ENCODE measurements around the gene CAMKK2. TPM values are rescaled to one million over a fixed set of nuclear protein-coding genes. Genes with fewer than 3 reads are reported as not detected.
"Not testable (repeated sequence)": the region's sequence is repeated elsewhere in the genome, so short reads cannot be mapped to it uniquely, and the experiment has no call there.

The CAMKK2 gene
- total and polyA plus RNA-seq, 4 donors, result 10.5 to 26.0 (median 20.5) TPM

DNA sequence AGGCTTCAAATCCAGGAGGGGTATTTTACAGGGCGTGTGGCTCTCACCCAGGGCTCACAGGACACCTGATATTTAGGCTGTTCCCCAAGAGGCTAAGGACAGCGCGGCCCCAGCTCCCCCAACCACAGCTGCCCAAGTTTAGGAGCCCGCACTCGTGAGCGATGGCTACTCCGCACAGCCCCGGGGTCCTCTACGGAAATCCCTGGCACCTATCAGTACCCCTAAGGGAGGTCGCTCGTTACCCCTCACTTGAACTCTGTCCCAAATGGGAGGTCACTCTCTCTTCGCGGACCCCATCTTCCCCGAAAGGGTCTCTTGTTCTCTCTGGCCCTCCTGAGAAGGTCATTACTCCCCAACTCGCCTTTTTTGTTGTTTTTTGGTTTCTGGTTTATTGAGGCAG lies 87.3 kb downstream of the CAMKK2 start (continued):
- TF ChIP-seq ATF3 (IDR thresholded peaks at IDR 0.05), result no peak
- TF ChIP-seq, protein P1, sequence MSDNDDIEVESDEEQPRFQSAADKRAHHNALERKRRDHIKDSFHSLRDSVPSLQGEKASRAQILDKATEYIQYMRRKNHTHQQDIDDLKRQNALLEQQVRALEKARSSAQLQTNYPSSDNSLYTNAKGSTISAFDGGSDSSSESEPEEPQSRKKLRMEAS (IDR thresholded peaks at IDR 0.05), result no peak

DNA sequence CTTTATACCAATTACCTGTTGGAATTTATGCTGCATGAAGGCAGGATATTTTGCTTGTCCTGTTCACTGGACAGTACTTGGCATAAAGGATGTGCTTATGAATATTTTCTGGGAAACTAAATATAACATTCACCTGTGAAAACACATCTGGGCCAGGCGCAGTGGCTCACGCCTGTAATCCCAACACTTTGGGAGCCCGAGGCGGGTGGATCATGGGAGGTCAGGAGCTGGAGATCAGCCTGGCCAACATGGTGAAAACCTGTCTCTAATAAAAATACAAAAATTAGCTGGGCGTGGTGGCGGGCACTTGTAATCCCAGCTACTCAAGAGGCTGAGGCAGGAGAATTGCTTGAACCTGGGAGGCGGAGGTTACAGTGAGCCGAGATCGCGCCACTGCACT lies 87.9 kb downstream of the CAMKK2 start:
- H3K27ac ChIP-seq (ENCODE audit: low read depth in 1 of 2, low read length in 2 of 2); DNase-seq (ENCODE audit: low spot score); H3K9me3 ChIP-seq (ENCODE audit: control insufficient read depth in 4 of 4, low read length in 3 of 4); H3K4me1 ChIP-seq (ENCODE audit: control insufficient read depth in 4 of 4, insufficient read depth in 4 of 4, low read length in 3 of 4); H3K9ac ChIP-seq (ENCODE audit: low read depth in 1 of 2, low read length in 2 of 2); H3K36me3 ChIP-seq (ENCODE audit: control insufficient read depth in 4 of 4, insufficient read depth in 3 of 4, low read depth in 1 of 4, low read length in 3 of 4); H3K27me3 ChIP-seq (ENCODE audit: control insufficient read depth in 4 of 4, insufficient read depth in 4 of 4, low read length in 3 of 4); H3K4me3 ChIP-seq (ENCODE audit: low read depth in 1 of 3, low read length in 3 of 3): not testable (repeated sequence)
- 96% methylated on average over 10 of the region's 10 CpGs for WGBS

- H3K27me3 ChIP-seq (ENCODE audit: control insufficient read depth in 4 of 4, insufficient read depth in 4 of 4, low read length in 3 of 4), result no peaks in the 10 kb centered on the region
- H3K4me3 ChIP-seq (ENCODE audit: low read depth in 1 of 3, low read length in 3 of 3), result no peak overlapping the region
- no peaks in the 10 kb centered on the region for H3K9me3 ChIP-seq (ENCODE audit: control insufficient read depth in 4 of 4, low read length in 3 of 4)
- no peaks in the 10 kb centered on the region for H3K36me3 ChIP-seq (ENCODE audit: control insufficient read depth in 4 of 4, insufficient read depth in 3 of 4, low read depth in 1 of 4, low read length in 3 of 4)
- no peak overlapping the region for H3K9ac ChIP-seq (ENCODE audit: low read depth in 1 of 2, low read length in 2 of 2)
- DNase-seq (ENCODE audit: low spot score), result no peak
- WGBS, result 89% methylated on average over 7 of the region's 7 CpGs
- no peak overlapping the region for H3K27ac ChIP-seq (ENCODE audit: low read depth in 1 of 2, low read length in 2 of 2)
- TF ChIP-seq RAD21 (IDR thresholded peaks at IDR 0.05), result no peak
- no peak for TF ChIP-seq FOXA1 (IDR thresholded peaks at IDR 0.05)
- no peak for TF ChIP-seq RXRA (IDR thresholded peaks at IDR 0.05)
- TF ChIP-seq TAF1 (conservative IDR thresholded peaks at IDR 0.05), result no peak
- TF ChIP-seq ATF3 (IDR thresholded peaks at IDR 0.05), result no peak
- no peak for TF ChIP-seq FOXA2 (IDR thresholded peaks at IDR 0.05)
- no peak for TF ChIP-seq JUND (IDR thresholded peaks at IDR 0.05)
- H3K4me1 ChIP-seq (ENCODE audit: control insufficient read depth in 4 of 4, insufficient read depth in 4 of 4, low read length in 3 of 4), result no peaks in the 10 kb centered on the region
Observed at GRCh38 chr12:121205491-121205890, 91.0 kb downstream of the CAMKK2 start.

GRCh38 chr12:121203482-121203881 lies 93.0 kb downstream of the CAMKK2 start:
- Histone ChIP-seq H3K4me3 (ENCODE audit: low read depth in 1 of 3, low read length in 3 of 3) (no peak overlapping the region), H3K9me3 (ENCODE audit: control insufficient read depth in 4 of 4, low read length in 3 of 4) (no peaks in the 10 kb centered on the region), H3K27ac (ENCODE audit: low read depth in 1 of 2, low read length in 2 of 2) (no peak overlapping the region), H3K27me3 (ENCODE audit: control insufficient read depth in 4 of 4, insufficient read depth in 4 of 4, low read length in 3 of 4) (no peaks in the 10 kb centered on the region), H3K36me3 (ENCODE audit: control insufficient read depth in 4 of 4, insufficient read depth in 3 of 4, low read depth in 1 of 4, low read length in 3 of 4) (no peaks in the 10 kb centered on the region), H3K4me1 (ENCODE audit: control insufficient read depth in 4 of 4, insufficient read depth in 4 of 4, low read length in 3 of 4) (no peaks in the 10 kb centered on the region), H3K9ac (ENCODE audit: low read depth in 1 of 2, low read length in 2 of 2) (no peak overlapping the region)
- TF ChIP-seq ATF3 (IDR thresholded peaks at IDR 0.05), result no peak
- no peak for TF ChIP-seq HNF4A (conservative IDR thresholded peaks at IDR 0.05)
- TF ChIP-seq YY1 (IDR thresholded peaks at IDR 0.05), result no peak
- TF ChIP-seq TAF1 (conservative IDR thresholded peaks at IDR 0.05), result no peak
- TF ChIP-seq, protein P2, sequence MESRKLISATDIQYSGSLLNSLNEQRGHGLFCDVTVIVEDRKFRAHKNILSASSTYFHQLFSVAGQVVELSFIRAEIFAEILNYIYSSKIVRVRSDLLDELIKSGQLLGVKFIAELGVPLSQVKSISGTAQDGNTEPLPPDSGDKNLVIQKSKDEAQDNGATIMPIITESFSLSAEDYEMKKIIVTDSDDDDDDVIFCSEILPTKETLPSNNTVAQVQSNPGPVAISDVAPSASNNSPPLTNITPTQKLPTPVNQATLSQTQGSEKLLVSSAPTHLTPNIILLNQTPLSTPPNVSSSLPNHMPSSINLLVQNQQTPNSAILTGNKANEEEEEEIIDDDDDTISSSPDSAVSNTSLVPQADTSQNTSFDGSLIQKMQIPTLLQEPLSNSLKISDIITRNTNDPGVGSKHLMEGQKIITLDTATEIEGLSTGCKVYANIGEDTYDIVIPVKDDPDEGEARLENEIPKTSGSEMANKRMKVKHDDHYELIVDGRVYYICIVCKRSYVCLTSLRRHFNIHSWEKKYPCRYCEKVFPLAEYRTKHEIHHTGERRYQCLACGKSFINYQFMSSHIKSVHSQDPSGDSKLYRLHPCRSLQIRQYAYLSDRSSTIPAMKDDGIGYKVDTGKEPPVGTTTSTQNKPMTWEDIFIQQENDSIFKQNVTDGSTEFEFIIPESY (IDR thresholded peaks at IDR 0.05), result no peak
- TF ChIP-seq, protein P3, sequence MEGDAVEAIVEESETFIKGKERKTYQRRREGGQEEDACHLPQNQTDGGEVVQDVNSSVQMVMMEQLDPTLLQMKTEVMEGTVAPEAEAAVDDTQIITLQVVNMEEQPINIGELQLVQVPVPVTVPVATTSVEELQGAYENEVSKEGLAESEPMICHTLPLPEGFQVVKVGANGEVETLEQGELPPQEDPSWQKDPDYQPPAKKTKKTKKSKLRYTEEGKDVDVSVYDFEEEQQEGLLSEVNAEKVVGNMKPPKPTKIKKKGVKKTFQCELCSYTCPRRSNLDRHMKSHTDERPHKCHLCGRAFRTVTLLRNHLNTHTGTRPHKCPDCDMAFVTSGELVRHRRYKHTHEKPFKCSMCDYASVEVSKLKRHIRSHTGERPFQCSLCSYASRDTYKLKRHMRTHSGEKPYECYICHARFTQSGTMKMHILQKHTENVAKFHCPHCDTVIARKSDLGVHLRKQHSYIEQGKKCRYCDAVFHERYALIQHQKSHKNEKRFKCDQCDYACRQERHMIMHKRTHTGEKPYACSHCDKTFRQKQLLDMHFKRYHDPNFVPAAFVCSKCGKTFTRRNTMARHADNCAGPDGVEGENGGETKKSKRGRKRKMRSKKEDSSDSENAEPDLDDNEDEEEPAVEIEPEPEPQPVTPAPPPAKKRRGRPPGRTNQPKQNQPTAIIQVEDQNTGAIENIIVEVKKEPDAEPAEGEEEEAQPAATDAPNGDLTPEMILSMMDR (IDR thresholded peaks at IDR 0.05; ENCODE audit: low read depth, low read length, missing input control), result no peak
- TF ChIP-seq NR2F2 (IDR thresholded peaks at IDR 0.05), result no peak
- TF ChIP-seq HNF4G (IDR thresholded peaks at IDR 0.05), result no peak
- no peak for TF ChIP-seq FOXA2 (IDR thresholded peaks at IDR 0.05)
- TF ChIP-seq SP1 (IDR thresholded peaks at IDR 0.05), result no peak
- TF ChIP-seq GABPA (IDR thresholded peaks at IDR 0.05 in 1 of 2, conservative IDR thresholded peaks at IDR 0.05 in 1 of 2), result no peak
- no peak for TF ChIP-seq REST (IDR thresholded peaks at IDR 0.05)
- TF ChIP-seq EGR1 (IDR thresholded peaks at IDR 0.05; ENCODE audit: low read depth in 2 of 2), result no peak
- no peak for TF ChIP-seq RXRA (IDR thresholded peaks at IDR 0.05)
- no peak for DNase-seq (ENCODE audit: low spot score)
- WGBS, result 90% methylated on average over 11 of the region's 11 CpGs

Data from liver (tissue), 9 donors.